ENCODE measurements around the gene KIT. TPM values are rescaled to one million over a fixed set of nuclear protein-coding genes. Genes with fewer than 3 reads are reported as not detected.
A peak's percentile ranks its signal among the peaks of the same experiment; 100 is the strongest.
"Not testable (repeated sequence)": the region's sequence is repeated elsewhere in the genome, so short reads cannot be mapped to it uniquely, and the experiment has no call there.

Gene KIT
- total RNA-seq, 1 donor from 2014 or later = 7.4 TPM

DNA sequence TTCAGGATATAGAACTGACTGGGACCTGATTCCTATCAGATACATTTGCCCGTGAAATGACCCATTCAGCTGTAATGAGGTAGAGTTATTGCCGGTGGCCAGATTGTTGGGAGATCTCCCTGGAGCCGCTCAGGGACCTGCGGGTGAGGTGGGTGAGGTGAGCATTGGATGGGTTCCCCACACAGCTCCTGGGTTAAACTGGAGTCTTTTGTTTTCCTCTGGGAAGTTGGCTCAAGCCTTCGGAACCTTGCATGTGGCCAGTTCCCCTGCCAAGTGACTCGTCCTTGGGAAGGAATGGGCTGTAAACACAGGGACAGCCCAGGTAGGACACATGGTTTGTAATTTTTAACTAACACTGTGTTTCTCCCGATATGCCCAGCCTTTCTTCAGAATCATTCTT is 31.6 kb upstream of the KIT start:
- no peak for DNase-seq (ENCODE audit: low spot score in 2 of 2, unreplicated experiment in 2 of 2)
- H3K4me1 Mint-ChIP-seq = peaks cover 11% of the 10 kb centered on the region
- H3K27me3 Mint-ChIP-seq (ENCODE audit: low read depth) = no peaks in the 10 kb centered on the region
- no peaks in the 10 kb centered on the region for H3K36me3 Mint-ChIP-seq
- no peaks in the 10 kb centered on the region for H3K9me3 Mint-ChIP-seq
- no peak overlapping the region for H3K27ac Mint-ChIP-seq
- TF ChIP-seq, protein P1, sequence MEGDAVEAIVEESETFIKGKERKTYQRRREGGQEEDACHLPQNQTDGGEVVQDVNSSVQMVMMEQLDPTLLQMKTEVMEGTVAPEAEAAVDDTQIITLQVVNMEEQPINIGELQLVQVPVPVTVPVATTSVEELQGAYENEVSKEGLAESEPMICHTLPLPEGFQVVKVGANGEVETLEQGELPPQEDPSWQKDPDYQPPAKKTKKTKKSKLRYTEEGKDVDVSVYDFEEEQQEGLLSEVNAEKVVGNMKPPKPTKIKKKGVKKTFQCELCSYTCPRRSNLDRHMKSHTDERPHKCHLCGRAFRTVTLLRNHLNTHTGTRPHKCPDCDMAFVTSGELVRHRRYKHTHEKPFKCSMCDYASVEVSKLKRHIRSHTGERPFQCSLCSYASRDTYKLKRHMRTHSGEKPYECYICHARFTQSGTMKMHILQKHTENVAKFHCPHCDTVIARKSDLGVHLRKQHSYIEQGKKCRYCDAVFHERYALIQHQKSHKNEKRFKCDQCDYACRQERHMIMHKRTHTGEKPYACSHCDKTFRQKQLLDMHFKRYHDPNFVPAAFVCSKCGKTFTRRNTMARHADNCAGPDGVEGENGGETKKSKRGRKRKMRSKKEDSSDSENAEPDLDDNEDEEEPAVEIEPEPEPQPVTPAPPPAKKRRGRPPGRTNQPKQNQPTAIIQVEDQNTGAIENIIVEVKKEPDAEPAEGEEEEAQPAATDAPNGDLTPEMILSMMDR (IDR thresholded peaks at IDR 0.05; ENCODE audit: unreplicated experiment) = no peak
- no peak overlapping the region for H3K4me3 Mint-ChIP-seq

DNA sequence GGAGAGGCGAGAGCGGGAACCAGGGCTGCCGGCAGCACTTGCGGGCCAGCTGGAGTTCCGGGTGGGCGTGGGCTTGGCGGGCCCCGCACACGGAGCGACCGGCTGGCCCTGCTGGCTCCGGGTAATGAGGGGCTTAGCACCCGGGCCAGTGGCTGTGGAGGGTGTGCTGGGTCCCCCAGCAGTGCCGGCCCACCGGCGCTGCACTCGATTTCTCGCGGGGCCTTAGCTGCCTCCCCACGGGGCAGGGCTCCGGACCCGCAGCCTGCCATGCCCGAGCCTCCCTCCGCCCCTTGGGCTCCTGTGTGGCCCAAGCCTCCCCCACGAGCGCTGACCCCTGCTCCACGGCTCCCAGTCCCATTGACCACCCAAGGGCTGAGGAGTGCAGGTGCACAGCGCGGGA is 25.2 kb upstream of the KIT start:
- TF ChIP-seq, protein P1 (IDR thresholded peaks at IDR 0.05; ENCODE audit: unreplicated experiment) = no peak
- no peak for DNase-seq (ENCODE audit: low spot score in 2 of 2, unreplicated experiment in 2 of 2)
- no peak overlapping the region for H3K27ac Mint-ChIP-seq
- H3K4me1 Mint-ChIP-seq = peaks cover 2% of the 10 kb centered on the region
- H3K27me3 Mint-ChIP-seq (ENCODE audit: low read depth) = no peaks in the 10 kb centered on the region
- no peaks in the 10 kb centered on the region for H3K36me3 Mint-ChIP-seq
- H3K4me3 Mint-ChIP-seq = no peak overlapping the region
- no peaks in the 10 kb centered on the region for H3K9me3 Mint-ChIP-seq

DNA sequence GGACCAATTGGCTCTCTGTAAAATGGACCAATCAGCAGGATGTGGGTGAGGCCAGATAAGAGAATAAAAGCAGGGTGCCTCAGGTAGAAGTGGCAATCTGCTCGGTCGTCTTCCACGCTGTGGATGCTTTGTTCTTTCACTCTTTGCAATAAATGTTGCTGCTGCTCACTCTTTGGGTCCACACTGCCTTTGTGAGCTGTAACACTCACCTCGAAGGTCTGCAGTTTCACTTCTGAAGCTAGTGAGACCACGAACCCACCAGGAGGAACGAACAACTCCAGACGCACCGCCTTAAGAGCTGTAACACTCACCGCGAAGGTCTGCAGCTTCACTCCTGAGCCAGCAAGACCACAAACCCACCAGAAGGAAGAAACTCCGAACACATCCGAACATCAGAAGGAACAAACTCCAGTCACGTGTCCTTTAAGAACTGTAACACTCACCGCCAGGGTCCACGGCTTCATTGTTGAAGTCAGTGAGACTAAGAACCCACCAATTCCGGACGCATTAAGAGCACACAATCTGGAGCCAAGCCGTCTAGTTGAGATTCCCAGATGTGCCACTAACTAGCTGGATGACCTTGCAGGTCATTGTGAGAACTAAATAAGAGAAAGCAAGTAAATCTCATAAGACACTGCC is 24.5 kb upstream of the KIT start:
- not testable (repeated sequence) for H3K9me3 Mint-ChIP-seq; H3K36me3 Mint-ChIP-seq; H3K4me3 Mint-ChIP-seq; DNase-seq (ENCODE audit: low spot score in 2 of 2, unreplicated experiment in 2 of 2); H3K4me1 Mint-ChIP-seq; H3K27me3 Mint-ChIP-seq (ENCODE audit: low read depth); H3K27ac Mint-ChIP-seq

DNA sequence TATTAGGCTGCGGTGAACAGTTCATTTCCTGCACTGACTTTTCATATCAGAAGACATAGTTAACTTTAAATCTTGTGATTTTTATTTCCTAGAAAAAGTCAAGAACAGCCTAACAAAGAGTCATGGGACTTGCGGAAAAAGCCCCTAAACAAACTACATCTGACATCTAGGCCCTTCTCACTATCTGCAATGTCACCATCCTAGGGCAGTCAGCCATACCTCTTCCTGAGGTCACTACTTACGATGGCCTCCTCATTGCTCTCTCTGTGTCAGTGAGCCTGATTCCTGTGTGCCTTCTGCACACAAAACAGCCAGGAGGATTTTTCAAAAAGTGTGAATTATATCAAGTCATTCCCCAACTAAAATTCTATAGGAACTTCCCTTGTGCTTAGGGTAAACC is 22.4 kb upstream of the KIT start:
- Mint-ChIP-seq H3K27ac (peak overlapping the region; percentile 77), H3K4me1 (peaks cover 2% of the 10 kb centered on the region), H3K36me3 (no peaks in the 10 kb centered on the region), H3K27me3 (ENCODE audit: low read depth) (no peaks in the 10 kb centered on the region), H3K9me3 (no peaks in the 10 kb centered on the region), H3K4me3 (no peak overlapping the region)
- no peak for DNase-seq (ENCODE audit: low spot score in 2 of 2, unreplicated experiment in 2 of 2)
- TF ChIP-seq, protein P1 (IDR thresholded peaks at IDR 0.05; ENCODE audit: unreplicated experiment) = no peak

DNA sequence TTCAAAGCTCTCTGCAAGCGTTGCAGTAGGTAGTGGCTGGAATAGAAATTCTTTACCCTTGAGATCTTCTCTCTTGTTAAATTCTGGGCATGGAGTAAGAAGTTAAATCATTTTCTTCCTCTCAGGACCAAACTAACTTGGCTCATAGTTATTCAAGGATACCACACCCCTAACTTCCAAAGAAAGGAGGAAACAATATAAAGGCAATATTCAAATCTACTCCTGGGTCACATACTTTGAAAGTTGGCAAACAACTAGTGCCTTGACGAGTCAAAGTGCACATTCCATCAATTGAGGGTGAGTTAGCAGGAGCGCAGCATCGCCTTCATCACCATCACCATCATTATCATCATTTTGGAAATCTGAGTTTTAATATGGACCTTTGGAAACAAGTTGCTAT is 20.4 kb upstream of the KIT start:
- peaks cover 2% of the 10 kb centered on the region for H3K4me1 Mint-ChIP-seq
- H3K4me3 Mint-ChIP-seq = no peak overlapping the region
- no peaks in the 10 kb centered on the region for H3K27me3 Mint-ChIP-seq (ENCODE audit: low read depth)
- DNase-seq (ENCODE audit: low spot score in 2 of 2, unreplicated experiment in 2 of 2) = no peak
- H3K27ac Mint-ChIP-seq = no peak overlapping the region
- no peaks in the 10 kb centered on the region for H3K9me3 Mint-ChIP-seq
- H3K36me3 Mint-ChIP-seq = no peaks in the 10 kb centered on the region
- TF ChIP-seq, protein P1 (IDR thresholded peaks at IDR 0.05; ENCODE audit: unreplicated experiment) = no peak

DNA sequence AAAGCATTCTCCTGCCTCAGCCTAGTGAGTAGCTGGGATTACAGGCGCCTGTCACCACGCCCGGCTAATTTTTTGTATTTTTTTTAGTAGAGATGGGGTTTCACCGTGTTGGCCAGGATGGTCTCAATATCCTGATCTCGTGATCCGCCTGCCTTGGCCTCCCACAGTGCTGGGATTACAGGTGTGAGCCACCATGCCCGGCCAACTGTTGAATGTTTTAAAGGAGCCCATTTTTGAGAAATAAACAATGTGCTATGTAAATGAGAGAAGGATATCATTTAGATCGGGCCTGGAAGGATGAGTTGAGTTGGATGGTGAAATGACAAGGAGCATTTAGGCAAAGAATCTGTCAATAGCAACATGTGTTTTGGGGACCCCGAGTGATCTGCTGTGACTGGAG is 16.7 kb upstream of the KIT start:
- H3K4me1 Mint-ChIP-seq = peaks cover 20% of the 10 kb centered on the region
- not testable (repeated sequence) for H3K4me3 Mint-ChIP-seq; H3K27ac Mint-ChIP-seq; DNase-seq (ENCODE audit: low spot score in 2 of 2, unreplicated experiment in 2 of 2); H3K27me3 Mint-ChIP-seq (ENCODE audit: low read depth); H3K9me3 Mint-ChIP-seq; H3K36me3 Mint-ChIP-seq

DNA sequence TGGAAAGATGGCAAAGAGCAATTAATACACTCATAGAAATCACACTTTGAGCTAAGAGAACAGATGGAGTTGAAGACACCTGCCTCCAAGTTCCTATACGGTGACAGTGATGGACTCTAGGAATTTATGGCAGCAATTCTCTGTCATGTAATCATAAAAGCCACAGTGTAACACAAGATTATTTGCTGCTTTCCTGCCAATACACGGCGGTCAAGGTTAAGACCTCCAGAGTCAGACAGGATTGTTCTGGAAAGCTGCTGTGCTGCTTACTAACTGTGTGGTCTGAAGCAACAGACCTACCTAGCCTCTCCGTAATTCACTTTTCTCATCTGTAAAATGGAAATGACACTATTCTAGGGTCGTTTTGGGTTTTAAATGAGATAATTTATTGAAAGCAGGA is 14.6 kb upstream of the KIT start:
- Mint-ChIP-seq H3K4me3 (no peak overlapping the region), H3K27me3 (ENCODE audit: low read depth) (no peaks in the 10 kb centered on the region), H3K9me3 (no peaks in the 10 kb centered on the region), H3K27ac (no peak overlapping the region), H3K4me1 (peaks cover 27% of the 10 kb centered on the region), H3K36me3 (no peaks in the 10 kb centered on the region)
- no peak for DNase-seq (ENCODE audit: low spot score in 2 of 2, unreplicated experiment in 2 of 2)
- TF ChIP-seq, protein P1 (IDR thresholded peaks at IDR 0.05; ENCODE audit: unreplicated experiment) = no peak

Data from mesothelial cell of epicardium (in vitro differentiated cells).